Transverse colon (tissue), 3 donors: ENCODE results near the gene CLBA1.

Experiments
- CTCF ChIP-seq, 5 experiments: fragments of 200-600 bp in 3 of 5; fragments of 450-650 bp in 2 of 5; sonication (generic) in 3 of 5; IDR thresholded peaks; 1 replicate in 2 of 5; 2 replicates in 3 of 5; pipeline ENCODE4 v1.5.1; 2016 to 2017; ENCODE audit warnings: antibody characterized with exemption in 5 of 5, inconsistent platforms in 3 of 5, mild to moderate bottlenecking in 2 of 5, moderate library complexity in 1 of 5
- EP300 ChIP-seq: sonication (generic); formaldehyde crosslinking; IDR thresholded peaks from one replicate; pipeline ENCODE4 v1.6.1; 2017; ENCODE audit warnings: antibody characterized with exemption, low read depth

- TF ChIP-seq EP300 (no peak), CTCF (IDR thresholded peaks at IDR 0.05) (no peak)
Observed at GRCh38 chr14:104981699-104982541, 3.7 kb upstream of the CLBA1 start.
